HG03196 (cell line): ENCODE data around the gene CCM2L.
"Not testable (repeated sequence)": the region's sequence is repeated elsewhere in the genome, so short reads cannot be mapped to it uniquely, and the experiment has no call there.

Source experiments
- ATAC-seq: cut with Tn5 transposase; IDR thresholded peaks from one replicate; pipeline ENCODE4 v1.9.1; 2021; ENCODE audit not compliant: unreplicated experiment

Gene CCM2L

DNA sequence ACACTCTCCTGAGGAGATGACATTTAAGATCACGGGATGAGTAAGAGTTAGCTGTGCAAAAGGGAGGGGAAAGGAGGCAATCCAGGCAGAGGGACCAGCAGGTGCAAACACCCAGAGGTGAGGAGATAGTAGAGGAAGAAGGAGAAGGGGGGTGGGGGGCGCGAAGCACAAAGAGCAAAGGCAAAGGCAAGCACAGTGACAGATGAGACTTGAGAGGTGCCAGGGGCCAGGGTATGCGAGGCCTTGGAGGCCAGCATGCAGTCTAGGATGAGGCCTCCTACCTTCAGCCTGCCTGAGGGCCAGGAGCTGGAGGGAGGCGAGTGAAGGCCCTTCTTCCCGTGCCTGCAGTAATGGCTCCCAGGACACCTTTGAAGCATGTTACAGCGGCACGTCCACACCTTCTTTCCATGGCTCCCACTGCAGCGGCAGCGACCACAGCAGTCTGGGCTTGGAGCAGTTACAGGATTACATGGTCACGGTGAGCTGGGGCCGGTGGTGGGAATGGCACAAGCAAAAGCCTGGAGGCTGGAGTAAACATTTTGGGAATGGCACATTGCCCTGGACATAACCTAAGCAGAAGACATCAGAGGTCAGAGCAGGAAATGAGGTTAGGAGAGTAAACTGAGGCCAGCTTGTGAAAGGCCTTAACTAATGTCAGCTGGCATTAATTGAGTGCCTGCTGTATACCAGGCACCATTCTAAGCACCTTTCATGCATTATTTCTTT, 18.6 kb downstream of the CCM2L start:
- no peak for ATAC-seq

DNA sequence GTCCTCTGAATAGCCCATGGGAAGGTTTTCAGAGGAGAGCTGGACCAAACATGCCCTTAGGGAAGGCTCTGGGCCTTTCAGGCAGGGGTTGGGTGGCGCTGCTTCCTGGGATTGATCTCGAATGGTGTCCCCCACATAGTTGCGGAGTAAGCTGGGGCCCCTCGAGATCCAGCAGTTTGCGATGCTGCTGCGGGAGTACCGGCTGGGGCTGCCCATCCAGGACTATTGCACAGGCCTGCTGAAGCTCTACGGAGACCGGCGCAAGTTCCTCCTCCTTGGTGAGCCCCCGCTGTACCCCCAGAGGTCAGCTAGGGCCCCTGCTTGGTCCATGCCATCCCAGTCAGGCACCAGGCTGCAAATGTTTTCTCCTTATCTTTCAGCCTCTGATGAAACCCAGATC, 19.3 kb downstream of the CCM2L start:
- no peak for ATAC-seq

DNA sequence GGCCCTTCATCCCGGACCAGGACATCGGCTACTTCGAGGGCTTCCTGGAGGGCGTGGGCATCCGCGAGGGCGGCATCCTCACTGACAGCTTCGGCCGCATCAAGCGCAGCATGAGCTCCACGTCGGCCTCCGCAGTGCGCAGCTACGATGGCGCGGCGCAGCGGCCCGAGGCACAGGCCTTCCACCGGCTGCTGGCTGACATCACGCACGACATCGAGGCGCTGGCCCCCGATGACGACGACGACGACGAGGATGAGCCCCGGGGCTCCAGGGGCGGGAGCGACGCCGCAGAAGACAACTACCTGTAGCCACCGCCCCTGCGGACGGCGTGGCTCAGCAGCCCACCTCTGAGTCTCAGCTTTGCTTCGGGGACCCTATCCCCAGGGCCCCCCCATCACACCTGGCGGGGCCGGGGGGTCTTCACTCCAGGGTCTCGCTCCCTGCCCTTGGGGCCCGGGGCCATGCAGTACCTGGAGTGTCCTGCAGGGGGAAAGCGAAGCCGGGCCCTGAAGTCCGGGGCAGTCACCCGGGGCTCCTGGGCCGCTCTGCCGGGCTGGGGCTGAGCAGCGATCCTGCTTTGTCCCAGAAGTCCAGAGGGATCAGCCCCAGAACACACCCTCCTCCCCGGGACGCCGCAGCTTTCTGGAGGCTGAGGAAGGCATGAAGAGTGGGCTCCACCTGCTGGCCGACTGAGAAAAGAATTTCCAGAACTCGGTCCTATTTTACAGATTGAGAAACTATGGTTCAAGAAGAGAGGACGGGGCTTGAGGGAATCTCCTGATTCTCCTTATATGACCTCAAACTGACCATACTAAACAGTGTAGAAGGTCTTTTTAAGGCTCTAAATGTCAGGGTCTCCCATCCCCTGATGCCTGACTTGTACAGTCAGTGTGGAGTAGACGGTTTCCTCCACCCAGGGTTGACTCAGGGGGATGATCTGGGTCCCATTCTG, 21.0 kb downstream of the CCM2L start:
- ATAC-seq, result no peak

DNA sequence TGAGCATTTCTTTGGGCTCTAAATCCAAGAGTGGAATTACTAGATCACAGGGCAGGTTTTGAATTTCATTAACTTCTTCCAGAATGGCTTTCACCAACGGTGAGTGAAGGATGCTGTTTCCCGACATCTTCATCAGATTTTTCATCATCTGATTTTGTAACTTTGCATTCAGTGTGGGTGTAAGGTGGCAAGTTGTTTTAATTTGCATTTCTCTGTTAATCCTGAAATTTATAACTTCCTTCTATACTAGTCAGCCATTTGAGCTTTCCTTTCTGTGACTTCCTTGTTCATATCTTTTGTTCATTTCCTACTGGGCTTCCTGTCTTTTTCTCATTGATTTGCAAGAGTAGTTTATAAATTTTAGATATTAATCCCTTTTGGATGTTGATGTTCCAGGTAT, 23.1 kb downstream of the CCM2L start:
- no peak for ATAC-seq

DNA sequence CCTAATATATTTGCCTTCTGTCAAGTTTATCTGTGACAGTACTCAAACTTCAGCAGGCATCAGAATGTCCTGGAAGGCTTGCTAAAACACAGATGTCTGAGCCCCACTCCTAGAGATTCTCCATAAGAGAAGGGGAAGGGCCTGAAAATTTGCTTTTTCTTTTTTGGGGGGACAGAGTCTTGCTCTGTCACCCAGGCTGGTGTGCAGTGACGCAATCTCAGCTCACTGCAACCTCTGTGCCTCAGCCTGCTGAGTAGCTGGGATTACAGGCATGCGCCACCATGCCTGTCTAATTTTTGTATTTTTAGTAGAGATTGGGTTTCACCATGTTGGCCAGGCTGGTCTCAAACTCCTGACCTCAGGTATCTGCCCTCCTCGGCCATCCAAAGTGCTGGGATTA, 23.5 kb downstream of the CCM2L start:
- ATAC-seq, result not testable (repeated sequence)

DNA sequence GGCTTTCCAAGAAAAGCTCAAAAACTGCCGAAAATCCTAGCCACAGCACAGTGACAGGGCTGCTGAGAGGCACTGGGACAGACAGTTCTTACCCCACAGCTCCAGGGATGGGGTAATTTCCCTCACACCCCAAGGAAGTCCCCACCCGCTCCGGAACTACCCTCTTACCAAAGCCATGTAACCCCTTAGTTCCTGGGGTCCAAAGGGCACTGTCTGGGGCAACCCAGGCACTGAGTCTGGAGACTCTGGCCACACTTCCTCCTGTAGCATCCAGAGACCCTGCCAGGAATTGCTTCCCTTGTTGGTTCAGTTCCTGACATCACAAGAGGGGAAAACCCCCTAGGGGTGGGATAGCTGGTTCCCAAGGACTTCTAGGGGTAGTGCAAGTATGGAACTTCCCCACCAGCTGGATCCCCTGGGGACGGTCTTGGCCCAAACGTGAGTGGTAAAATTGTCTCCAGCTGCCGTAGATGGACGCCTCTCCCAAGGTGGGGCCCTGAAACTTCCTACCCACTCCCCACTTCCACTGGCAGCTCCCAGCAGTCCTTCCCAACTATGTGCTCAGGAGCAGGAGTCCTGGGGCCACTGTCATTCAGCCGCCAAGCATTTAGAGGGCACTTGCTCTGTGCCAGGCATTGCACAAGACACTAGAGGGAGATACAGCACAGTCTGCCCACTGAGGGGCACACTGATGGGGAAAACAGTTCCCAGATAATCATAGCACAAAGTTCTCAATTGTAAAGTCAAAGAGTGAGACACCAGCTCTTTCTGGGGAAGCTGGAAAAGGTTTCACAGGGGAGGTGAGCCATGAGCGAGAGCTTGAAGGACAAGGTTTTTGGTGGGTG, 24.6 kb downstream of the CCM2L start:
- ATAC-seq, result no peak

DNA sequence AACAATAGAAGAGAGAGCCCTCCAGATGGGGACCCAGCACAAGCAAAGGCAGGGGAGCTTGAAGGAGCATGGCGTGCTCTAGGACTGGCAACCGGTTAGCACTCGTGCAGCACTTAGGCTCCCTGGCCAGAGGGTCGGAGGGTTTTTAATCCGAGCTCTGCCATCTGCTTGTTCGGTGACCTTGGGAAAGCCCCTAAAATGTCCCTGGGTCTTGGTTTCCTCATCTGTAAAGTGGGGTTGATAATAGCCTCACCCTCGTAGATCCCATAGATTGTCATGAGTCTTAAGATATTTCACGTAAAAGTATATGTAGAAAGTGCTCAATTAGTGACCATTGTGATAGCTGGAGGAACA, 25.2 kb downstream of the CCM2L start:
- no peak for ATAC-seq

DNA sequence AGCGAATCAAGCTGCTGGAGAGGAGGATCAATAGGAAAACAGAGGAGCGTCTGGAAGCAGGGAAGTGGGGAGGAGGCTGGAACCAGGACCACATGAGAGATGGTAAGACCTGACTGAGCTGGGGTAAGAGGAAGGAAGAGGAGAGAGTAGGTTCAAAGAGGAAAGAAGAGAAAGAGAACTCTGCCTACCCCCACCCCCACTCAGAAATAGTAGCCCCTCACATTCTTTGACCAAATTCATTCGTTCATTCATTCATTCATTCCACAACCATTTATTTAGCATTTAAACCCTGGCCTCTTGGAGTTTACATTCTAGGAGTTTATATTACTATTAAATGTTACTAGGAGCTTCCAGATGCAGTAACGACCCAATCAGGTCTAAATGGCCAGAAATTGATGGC, 26.0 kb downstream of the CCM2L start:
- ATAC-seq, result no peak

DNA sequence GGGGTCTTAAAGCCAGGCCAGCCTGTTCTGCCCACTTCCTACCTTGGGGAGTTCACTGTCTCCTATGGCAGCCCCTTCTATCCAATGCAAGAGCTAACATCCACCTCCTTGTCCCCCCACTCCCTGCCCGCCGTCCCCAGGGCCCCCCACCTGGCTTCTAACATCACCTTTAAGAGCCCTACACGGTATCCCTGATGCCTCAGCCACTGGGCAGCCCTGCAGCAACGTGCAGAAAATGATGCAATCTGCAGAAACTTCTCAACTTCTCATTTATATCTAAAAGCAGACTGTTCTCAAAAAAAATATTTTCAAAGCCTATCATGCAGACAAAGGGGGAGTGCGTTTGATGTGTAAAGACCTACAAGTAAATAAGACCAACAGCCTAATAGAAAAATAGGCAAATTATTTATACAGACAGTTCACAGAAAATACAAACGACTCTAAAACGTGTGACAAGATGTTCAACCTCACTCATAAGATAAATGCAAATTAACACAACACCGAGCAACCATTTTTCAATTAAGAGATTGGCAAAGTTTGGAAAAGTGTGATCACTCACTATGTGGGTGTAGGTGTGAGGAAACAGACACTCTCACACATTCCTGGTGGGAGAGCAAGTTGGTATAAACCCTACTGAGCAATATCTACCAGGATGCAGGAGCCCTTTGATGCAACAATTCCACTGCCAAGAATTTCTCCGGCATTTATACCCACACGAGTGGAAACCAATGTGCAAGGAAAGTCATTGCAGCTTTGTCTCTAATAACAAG, 26.7 kb downstream of the CCM2L start:
- ATAC-seq, result no peak

DNA sequence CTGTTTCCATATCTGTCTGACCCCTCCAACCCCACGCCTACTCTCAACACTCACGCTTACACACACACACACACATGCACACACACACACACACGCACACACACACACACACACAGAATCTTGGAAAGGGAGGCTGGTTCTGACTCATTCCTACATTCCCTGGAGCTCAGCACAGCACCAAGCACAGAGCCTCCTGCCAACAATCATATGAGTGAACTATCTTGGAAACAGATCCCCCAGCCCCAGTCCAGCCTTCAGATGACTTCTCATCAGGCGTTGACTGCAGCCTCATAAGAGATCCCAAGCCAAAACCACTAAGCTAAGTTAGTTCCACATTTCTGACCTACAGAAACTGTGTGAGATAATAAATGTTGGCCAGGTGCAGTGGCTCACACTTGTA, 27.7 kb downstream of the CCM2L start:
- ATAC-seq, result no peak

DNA sequence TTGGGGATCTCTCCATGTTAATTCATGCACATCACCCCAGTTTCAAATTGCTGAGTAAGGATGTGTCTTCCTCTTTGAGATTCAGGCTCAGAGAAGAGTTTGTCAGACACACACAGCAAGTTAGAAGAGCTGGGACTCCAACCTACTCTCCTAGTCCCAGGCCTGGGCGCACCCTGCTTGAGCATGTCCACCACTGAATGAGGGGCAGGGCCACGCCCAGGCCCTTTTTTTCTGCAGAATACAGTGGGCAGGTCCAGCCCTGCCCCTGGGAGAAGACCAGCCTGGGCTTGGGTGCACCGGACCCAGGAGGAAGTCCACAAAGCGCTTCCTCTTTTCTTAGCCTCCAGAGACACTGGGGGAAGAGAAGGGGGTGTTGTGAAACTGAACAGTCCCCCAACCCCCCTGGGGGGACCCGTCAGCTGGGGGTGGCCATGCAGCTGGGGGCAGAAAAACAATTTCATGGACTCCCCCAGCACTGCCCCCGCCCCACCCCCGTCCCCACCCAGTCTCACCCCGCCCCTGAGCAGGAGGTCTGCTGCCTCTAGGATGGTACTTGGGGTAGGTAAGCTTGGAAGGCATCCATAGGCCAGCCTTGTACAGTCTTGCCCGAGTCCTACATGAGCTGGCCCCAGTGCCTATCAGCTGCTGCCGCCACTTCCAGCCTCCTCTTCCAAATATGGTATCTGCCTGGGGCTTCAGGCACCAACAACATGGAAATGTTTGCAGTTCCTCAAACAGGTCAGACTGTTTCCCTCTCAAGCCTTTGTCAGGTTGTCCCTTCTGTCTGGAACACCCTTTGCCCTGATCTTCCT, 30.1 kb downstream of the CCM2L start:
- no peak for ATAC-seq

DNA sequence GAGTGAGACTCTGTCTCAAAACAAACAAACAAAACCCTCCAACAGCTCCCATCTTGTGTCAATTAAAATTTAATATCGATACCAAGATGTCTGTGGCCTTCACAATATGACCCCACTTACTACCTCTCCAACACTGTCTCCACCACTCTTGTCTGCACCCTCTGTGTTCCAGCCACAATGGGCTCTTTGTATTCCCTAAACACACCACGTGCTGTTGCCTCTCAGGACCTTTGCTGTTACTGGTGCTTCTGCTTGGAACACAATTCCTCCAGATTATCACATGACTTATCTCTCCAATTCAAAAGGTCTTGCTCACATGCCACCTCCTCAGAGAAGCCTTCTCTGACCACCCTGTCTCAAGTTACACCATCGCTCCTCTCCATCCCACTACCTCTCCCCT, 35.8 kb downstream of the CCM2L start:
- no peak for ATAC-seq

DNA sequence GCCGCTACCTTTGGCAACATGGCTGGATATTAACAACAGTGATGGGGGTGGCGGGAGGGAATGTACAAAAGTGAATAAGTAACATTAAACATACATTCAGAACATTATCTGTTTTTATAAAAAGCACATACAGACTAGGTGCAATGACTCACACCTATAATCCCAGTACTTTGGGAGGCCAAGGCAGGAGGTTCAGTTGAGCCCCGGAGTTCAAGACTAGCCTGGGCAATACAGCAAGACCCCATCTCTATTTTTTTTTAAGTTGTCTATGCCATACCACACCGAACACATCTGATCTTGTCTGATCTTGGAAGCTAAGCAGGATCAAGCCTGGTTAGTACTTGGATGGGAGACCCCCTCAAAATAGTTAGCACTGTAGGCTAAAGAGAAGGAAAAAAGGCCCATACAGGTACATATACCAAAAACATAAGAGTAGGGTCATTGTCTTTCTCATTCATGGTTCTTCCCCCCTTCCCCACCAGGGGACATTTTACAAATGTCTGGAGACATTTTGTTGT, 40.1 kb downstream of the CCM2L start:
- no peak for ATAC-seq

DNA sequence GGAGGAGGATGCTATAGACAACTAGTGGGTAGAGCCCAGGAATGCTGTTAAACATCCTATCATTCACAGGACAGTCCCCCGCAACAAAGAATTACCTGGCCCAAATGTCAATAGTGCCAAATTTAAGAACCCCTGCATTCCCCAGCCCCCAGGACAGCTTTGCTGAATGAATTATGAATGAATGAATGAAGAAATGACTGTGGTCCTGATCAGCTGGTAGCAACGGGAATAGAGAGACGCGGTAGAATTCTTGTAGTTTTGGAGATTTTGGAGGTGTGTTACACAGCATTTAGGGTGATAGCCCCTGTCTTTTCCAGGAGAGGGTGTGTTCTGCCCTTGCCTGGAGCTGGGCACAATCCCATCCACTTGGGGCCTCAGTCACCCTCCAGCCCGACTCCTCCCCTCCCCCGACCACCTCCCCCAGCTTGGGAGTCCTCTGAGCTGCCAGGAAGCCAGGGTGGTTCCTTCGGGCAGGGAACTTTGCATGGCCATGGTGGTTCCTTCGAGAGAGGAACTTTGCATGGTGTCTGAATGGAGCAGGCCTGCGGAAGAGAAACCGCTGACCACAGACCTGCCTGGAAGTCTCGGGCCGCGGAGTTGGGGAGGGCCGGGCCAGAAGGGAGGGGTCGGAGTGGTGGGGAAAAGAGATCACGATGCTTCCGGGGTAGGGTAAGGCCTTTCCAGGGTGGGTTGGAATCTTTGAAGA, 40.8 kb downstream of the CCM2L start:
- ATAC-seq, result no peak

DNA sequence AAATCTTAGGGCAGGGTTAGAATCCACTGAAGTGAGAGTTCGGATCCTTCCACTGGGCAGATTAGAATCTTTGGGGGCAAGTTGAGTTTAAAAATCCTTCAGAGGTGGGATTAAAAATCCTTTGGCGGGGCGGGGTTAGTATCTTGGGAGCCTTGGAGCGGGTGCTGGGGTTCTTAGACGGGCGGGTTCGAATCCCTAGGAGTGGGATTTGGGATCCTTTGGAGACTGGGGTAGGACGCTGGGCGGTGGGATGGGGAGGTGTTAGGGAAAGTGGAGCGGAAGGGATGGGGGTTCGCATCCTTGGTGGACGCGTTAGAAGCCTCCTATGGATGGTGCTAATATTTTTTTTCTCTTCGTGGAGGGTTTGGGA, 41.5 kb downstream of the CCM2L start:
- no peak for ATAC-seq

DNA sequence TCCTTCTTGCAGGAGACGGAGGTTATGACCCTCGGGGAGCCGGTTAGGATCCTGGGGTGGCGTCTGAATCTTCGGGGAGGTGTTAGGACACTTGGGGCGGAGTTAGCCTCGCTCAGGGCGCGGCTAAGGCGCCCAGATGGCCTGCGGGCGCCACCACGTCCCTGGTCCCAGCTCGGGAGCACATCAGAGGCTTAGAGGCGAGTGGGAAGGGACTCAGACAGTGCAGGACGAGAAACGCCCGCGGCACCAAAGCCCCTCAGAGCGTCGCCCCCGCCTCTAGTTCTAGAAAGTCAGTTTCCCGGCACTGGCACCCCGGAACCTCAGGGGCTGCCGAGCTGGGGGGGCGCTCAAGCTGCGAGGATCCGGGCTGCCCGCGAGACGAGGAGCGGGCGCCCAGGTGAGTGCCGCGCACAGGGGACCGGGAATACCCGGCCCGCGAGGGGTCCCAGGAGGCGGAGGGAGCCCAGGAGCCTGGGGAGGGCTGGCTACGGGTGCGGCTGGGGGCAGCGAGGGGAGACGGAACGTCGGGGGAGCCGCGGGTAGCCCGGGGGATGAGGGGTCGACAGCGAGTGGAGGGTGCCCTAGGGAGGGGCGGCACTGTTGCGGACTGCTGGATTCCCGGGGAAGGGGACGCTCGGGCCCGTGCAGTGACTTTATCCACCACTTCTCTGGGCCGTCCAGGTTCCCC, 42.0 kb downstream of the CCM2L start, which contains the start of gene HCK:
HCK (plus strand) TSS at position 153 of the 688 bp plus-strand sequence.
- ATAC-seq, result no peak

DNA sequence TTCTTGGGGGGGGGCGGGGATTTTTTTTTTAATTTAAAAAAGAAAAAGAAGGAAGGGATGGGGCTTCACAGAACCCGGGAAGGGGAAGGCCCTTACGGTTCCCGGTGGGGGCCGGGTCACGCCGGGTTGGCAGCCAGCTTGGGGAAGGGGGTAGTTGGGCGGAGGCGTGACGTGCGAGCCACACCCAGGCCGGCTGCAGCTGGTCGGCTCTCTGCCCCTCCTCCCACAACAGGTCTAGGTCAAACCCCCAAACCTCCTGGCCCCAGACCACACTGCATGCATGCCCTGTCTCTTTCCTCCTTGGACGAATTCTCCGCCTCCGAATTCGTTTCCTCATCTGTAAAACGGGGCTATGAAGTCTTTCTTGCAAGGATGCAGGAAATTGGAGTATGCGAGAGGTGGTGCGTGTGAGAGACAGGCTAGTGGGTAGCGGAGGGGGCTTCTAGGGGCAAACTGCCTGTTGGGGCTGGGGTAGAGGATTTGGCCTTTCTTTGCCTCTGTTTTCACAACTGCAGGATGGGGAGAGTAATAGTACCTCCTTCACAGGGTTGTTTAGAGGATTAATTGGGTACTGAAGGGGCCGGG, 42.6 kb downstream of the CCM2L start:
- no peak for ATAC-seq

DNA sequence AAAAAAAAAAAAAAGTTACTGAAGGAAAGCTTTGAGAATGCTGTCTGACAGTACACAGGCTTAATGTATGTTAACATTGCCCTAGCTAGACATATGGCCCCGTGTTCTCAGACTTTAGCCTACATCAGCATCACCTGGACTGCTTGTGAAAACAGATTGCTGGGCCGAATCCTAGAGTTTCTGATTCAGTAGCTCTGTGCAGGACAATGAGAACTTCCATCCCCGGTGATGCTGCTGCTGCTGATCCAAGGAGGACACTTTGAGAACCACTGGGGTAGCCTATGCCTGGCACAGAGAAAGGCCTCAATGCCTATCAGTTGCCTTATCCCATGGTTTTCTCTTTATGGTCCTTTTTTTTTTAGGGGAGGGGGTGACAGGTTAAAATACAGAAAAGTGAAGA, 43.4 kb downstream of the CCM2L start:
- ATAC-seq, result no peak
